Skeletal muscle satellite cell (primary cell): ENCODE data around the gene CHDH. TPM values are rescaled to one million over a fixed set of nuclear protein-coding genes. Genes with fewer than 3 reads are reported as not detected.

Experiments used
- H3K27me3 ChIP-seq: 2 replicates; pipeline ENCODE4 v1.7.0; 2013; ENCODE audit warnings: low read length; ENCODE audit not compliant: control insufficient read depth, insufficient read depth
- H3K36me3 ChIP-seq: 2 replicates; pipeline ENCODE4 v1.7.0; 2013; ENCODE audit warnings: mild to moderate bottlenecking, control low read depth, low read length; ENCODE audit not compliant: insufficient read depth
- H3K4me1 ChIP-seq: 2 replicates; pipeline ENCODE4 v1.7.0; 2013; ENCODE audit warnings: low read length; ENCODE audit not compliant: control insufficient read depth, insufficient read depth
- H3K4me2 ChIP-seq: 2 replicates; pipeline ENCODE4 v1.7.0; 2013; ENCODE audit warnings: mild to moderate bottlenecking, low read length
- H3K4me3 ChIP-seq: 2 replicates; pipeline ENCODE4 v1.7.0; 2013; ENCODE audit warnings: low read length
- H3K9ac ChIP-seq: 2 replicates; pipeline ENCODE4 v1.7.0; 2013; ENCODE audit warnings: mild to moderate bottlenecking, low read depth, low read length, moderate library complexity
- H3K9me3 ChIP-seq: replicated peaks from 2 replicates; pipeline ENCODE4 v1.7.0; 2013; ENCODE audit warnings: mild to moderate bottlenecking, control low read depth, low read length
- total RNA-seq: library from RNA; depleted of rRNA; stranded (reverse); fragments of >200 nt; gene quantifications from 2 replicates; pipeline ENCODE4 v1.2.3, GENCODE V29; 2012; rRNA removed

CHDH gene, protein sequence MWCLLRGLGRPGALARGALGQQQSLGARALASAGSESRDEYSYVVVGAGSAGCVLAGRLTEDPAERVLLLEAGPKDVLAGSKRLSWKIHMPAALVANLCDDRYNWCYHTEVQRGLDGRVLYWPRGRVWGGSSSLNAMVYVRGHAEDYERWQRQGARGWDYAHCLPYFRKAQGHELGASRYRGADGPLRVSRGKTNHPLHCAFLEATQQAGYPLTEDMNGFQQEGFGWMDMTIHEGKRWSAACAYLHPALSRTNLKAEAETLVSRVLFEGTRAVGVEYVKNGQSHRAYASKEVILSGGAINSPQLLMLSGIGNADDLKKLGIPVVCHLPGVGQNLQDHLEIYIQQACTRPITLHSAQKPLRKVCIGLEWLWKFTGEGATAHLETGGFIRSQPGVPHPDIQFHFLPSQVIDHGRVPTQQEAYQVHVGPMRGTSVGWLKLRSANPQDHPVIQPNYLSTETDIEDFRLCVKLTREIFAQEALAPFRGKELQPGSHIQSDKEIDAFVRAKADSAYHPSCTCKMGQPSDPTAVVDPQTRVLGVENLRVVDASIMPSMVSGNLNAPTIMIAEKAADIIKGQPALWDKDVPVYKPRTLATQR
- total RNA-seq = not detected in 2 replicates

GRCh38 chr3:53846134-53846850 is at the start of gene CHDH, which contains the start of gene IL17RB:
Gene CHDH, minus strand, starts transcription at chr3:53846419. Its CDS starts 22,411 bp downstream, at chr3:53824008.
Gene IL17RB, plus strand, starts transcription at chr3:53846568. Its CDS starts 21 bp downstream, at chr3:53846589.
- Histone ChIP-seq H3K9ac (peak within 1 kb of the TSS; percentile 33), H3K27me3 (peaks cover 58% of the 10 kb centered on the region), H3K36me3 (no peaks in the 10 kb centered on the region), H3K9me3 (no peaks in the 10 kb centered on the region), H3K4me1 (peaks cover 7% of the 10 kb centered on the region), H3K4me3 (peak within 1 kb of the TSS; percentile 68), H3K4me2 (peak within 1 kb of the TSS; percentile 86)

- Histone ChIP-seq H3K9ac (peak overlapping the region; percentile 77), H3K4me2 (peak overlapping the region; percentile 82), H3K36me3 (peaks cover 4% of the 10 kb centered on the region), H3K9me3 (no peaks in the 10 kb centered on the region), H3K4me3 (peak overlapping the region; percentile 67), H3K4me1 (peaks cover 16% of the 10 kb centered on the region), H3K27me3 (peaks cover 17% of the 10 kb centered on the region)
Measured at GRCh38 chr3:53892286-53892637, 46.0 kb upstream of the CHDH start.

- H3K4me2 ChIP-seq = peak within 1 kb of the TSS; percentile 90
- peaks cover 11% of the 10 kb centered on the region for H3K27me3 ChIP-seq
Measured at GRCh38 chr3:53891497-53892285, 45.5 kb upstream of the CHDH start, which contains the start of gene SELENOK. Gene SELENOK, minus strand, starts transcription at chr3:53891859.

DNA sequence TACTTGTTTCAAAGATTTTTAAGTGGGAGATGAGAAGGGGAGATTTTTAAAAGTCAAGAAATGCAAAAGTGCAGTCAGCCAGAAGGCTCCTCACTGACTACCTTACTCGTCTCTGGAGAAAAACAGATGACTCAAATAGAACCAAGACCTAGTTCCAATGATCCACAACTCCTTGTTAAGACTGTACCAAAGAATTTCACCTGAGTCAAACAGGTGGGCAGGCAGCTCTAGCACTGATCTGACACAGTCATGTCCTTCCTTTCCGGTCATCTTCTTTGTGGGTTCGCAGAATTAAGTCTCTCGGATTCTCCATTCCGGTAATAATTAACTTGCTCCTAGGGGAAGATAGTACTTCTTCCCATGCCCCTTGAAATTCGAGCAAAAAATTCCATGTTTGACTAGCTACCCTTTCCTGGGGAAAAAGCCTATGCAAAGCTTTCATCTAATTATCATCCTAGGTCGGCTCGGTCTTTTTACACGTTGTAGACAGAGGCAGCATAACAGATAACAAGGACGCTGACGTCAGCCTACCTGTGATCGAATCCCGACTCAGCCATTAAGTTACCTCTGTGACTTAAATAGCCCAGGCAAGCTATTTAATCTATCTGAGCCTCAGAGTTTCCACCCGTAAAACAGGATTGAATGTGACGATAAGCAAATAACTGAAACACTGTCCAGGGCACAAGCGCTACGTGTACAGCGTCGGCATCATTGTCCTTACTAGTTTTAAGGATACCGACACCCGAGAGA is 44.7 kb upstream of the CHDH start:
- H3K4me2 ChIP-seq = peak overlapping the region; percentile 90
- peak overlapping the region; percentile 84 for H3K4me3 ChIP-seq
- H3K36me3 ChIP-seq = peaks cover 10% of the 10 kb centered on the region
- peaks cover 16% of the 10 kb centered on the region for H3K4me1 ChIP-seq
- H3K27me3 ChIP-seq = peaks cover 6% of the 10 kb centered on the region
- H3K9ac ChIP-seq = peak overlapping the region; percentile 92
- H3K9me3 ChIP-seq = no peaks in the 10 kb centered on the region

More at GRCh38 chr3:53891497-53892285, 45.5 kb upstream of the CHDH start, which contains the start of gene SELENOK:
- Histone ChIP-seq H3K4me3 (peak within 1 kb of the TSS; percentile 84), H3K36me3 (peaks cover 9% of the 10 kb centered on the region), H3K9ac (peak within 1 kb of the TSS; percentile 92), H3K9me3 (no peaks in the 10 kb centered on the region), H3K4me1 (peaks cover 16% of the 10 kb centered on the region)

- Histone ChIP-seq H3K4me2 (no peak overlapping the region), H3K9ac (no peak overlapping the region), H3K27me3 (no peaks in the 10 kb centered on the region), H3K4me1 (peaks cover 16% of the 10 kb centered on the region), H3K36me3 (peaks cover 10% of the 10 kb centered on the region), H3K9me3 (no peaks in the 10 kb centered on the region), H3K4me3 (no peak overlapping the region)
Measured at GRCh38 chr3:53888232-53888631, 42.0 kb upstream of the CHDH start.

GRCh38 chr3:53887446-53887845 is 41.2 kb upstream of the CHDH start:
- Histone ChIP-seq H3K9me3 (no peaks in the 10 kb centered on the region), H3K4me3 (no peak overlapping the region), H3K4me1 (peaks cover 14% of the 10 kb centered on the region), H3K4me2 (no peak overlapping the region), H3K9ac (no peak overlapping the region), H3K36me3 (peaks cover 10% of the 10 kb centered on the region), H3K27me3 (no peaks in the 10 kb centered on the region)

- H3K4me2 ChIP-seq = no peak overlapping the region
- H3K27me3 ChIP-seq = no peaks in the 10 kb centered on the region
- H3K9me3 ChIP-seq = no peaks in the 10 kb centered on the region
- peaks cover 10% of the 10 kb centered on the region for H3K36me3 ChIP-seq
- no peak overlapping the region for H3K4me3 ChIP-seq
- H3K9ac ChIP-seq = no peak overlapping the region
- peaks cover 14% of the 10 kb centered on the region for H3K4me1 ChIP-seq
Measured at GRCh38 chr3:53885239-53885638, 39.0 kb upstream of the CHDH start.

- peaks cover 13% of the 10 kb centered on the region for H3K36me3 ChIP-seq
- no peak overlapping the region for H3K4me2 ChIP-seq
- peaks cover 13% of the 10 kb centered on the region for H3K4me1 ChIP-seq
- no peak overlapping the region for H3K4me3 ChIP-seq
- no peak overlapping the region for H3K9ac ChIP-seq
- no peaks in the 10 kb centered on the region for H3K9me3 ChIP-seq
- no peaks in the 10 kb centered on the region for H3K27me3 ChIP-seq
Measured at GRCh38 chr3:53884623-53885022, 38.4 kb upstream of the CHDH start.

DNA sequence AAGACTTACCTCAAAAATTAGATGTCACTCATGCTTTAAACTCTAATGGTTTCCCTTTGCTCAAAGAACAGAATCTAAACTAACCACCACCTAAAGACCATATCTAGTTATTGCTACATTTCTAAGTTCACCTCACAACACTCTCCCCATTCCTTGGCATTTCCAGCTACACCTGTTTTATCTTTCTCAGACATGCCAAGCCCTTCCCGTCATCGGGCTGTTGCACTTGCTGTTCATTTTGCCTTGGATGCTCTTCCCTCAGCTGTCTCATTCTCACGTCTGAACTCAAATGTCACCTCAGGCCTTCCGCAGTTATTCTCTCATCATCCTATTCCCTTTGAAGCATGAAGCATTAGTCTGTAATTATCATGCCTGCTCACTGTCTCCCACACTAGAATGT is 36.8 kb upstream of the CHDH start:
- Histone ChIP-seq H3K4me3 (no peak overlapping the region), H3K36me3 (peaks cover 25% of the 10 kb centered on the region), H3K9ac (no peak overlapping the region), H3K27me3 (no peaks in the 10 kb centered on the region), H3K4me2 (no peak overlapping the region), H3K9me3 (no peaks in the 10 kb centered on the region), H3K4me1 (peaks cover 13% of the 10 kb centered on the region)
